ENCODE results near the gene HTR1D.

GRCh38 chr1:23188434-23188884 is 28.8 kb downstream of the HTR1D start:
- TF ChIP-seq CTCF (IDR thresholded peaks at IDR 0.05) = no peak
- no peak for TF ChIP-seq POLR2A (IDR thresholded peaks at IDR 0.05)

All from testis (tissue), 2 donors.